ENCODE results near the gene OPRD1.

OPRD1 gene

GRCh38 chr1:28796352-28797211 lies 15.4 kb upstream of the OPRD1 start:
- Histone ChIP-seq H3K36me3 (ENCODE audit: control insufficient read depth in 2 of 2, insufficient read depth in 1 of 2, low read length in 2 of 2) (no peaks in the 10 kb centered on the region), H3K27ac (ENCODE audit: extremely low read depth, low read depth, low read length) (no peak overlapping the region), H3K4me1 (ENCODE audit: control insufficient read depth, insufficient read depth, low read length) (no peaks in the 10 kb centered on the region), H3K4me3 (ENCODE audit: low read depth, low read length) (no peak overlapping the region), H3K9me3 (ENCODE audit: control insufficient read depth, insufficient read depth, low read depth, low read length) (no peaks in the 10 kb centered on the region)
- TF ChIP-seq ZNF555 (tag by site-specific recombination; conservative IDR thresholded peaks at IDR 0.05), result no peak
- no peak for TF ChIP-seq ZNF155 (tag by site-specific recombination; IDR thresholded peaks at IDR 0.05)
- no peak for TF ChIP-seq KLF16 (tag by site-specific recombination; IDR thresholded peaks at IDR 0.05)
- TF ChIP-seq, protein P1, sequence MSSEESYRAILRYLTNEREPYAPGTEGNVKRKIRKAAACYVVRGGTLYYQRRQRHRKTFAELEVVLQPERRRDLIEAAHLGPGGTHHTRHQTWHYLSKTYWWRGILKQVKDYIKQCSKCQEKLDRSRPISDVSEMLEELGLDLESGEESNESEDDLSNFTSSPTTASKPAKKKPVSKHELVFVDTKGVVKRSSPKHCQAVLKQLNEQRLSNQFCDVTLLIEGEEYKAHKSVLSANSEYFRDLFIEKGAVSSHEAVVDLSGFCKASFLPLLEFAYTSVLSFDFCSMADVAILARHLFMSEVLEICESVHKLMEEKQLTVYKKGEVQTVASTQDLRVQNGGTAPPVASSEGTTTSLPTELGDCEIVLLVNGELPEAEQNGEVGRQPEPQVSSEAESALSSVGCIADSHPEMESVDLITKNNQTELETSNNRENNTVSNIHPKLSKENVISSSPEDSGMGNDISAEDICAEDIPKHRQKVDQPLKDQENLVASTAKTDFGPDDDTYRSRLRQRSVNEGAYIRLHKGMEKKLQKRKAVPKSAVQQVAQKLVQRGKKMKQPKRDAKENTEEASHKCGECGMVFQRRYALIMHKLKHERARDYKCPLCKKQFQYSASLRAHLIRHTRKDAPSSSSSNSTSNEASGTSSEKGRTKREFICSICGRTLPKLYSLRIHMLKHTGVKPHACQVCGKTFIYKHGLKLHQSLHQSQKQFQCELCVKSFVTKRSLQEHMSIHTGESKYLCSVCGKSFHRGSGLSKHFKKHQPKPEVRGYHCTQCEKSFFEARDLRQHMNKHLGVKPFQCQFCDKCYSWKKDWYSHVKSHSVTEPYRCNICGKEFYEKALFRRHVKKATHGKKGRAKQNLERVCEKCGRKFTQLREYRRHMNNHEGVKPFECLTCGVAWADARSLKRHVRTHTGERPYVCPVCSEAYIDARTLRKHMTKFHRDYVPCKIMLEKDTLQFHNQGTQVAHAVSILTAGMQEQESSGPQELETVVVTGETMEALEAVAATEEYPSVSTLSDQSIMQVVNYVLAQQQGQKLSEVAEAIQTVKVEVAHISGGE (tag by site-specific recombination; conservative IDR thresholded peaks at IDR 0.05; ENCODE audit: low read depth), result no peak
- TF ChIP-seq ZNF580 (tag by site-specific recombination; IDR thresholded peaks at IDR 0.05), result no peak
- TF ChIP-seq ZNF610 (tag by site-specific recombination; IDR thresholded peaks at IDR 0.05; ENCODE audit: borderline replicate concordance), result no peak
- no peak for TF ChIP-seq ZNF132 (tag by site-specific recombination; IDR thresholded peaks at IDR 0.05; ENCODE audit: borderline replicate concordance)
- TF ChIP-seq, protein P2, sequence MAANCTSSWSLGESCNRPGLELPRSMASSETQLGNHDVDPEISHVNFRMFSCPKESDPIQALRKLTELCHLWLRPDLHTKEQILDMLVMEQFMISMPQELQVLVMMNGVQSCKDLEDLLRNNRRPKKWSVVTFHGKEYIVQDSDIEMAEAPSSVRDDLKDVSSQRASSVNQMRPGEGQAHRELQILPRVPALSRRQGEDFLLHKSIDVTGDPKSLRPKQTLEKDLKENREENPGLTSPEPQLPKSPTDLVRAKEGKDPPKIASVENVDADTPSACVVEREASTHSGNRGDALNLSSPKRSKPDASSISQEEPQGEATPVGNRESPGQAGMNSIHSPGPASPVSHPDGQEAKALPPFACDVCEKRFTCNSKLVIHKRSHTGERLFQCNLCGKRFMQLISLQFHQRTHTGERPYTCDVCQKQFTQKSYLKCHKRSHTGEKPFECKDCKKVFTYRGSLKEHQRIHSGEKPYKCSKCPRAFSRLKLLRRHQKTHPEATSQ (tag by site-specific recombination; IDR thresholded peaks at IDR 0.05), result no peak
- no peak for TF ChIP-seq ZNF19 (tag by site-specific recombination; IDR thresholded peaks at IDR 0.05; ENCODE audit: low read depth)
- no peak for TF ChIP-seq PRDM1 (tag by site-specific recombination; IDR thresholded peaks at IDR 0.05)
- TF ChIP-seq, protein P3, sequence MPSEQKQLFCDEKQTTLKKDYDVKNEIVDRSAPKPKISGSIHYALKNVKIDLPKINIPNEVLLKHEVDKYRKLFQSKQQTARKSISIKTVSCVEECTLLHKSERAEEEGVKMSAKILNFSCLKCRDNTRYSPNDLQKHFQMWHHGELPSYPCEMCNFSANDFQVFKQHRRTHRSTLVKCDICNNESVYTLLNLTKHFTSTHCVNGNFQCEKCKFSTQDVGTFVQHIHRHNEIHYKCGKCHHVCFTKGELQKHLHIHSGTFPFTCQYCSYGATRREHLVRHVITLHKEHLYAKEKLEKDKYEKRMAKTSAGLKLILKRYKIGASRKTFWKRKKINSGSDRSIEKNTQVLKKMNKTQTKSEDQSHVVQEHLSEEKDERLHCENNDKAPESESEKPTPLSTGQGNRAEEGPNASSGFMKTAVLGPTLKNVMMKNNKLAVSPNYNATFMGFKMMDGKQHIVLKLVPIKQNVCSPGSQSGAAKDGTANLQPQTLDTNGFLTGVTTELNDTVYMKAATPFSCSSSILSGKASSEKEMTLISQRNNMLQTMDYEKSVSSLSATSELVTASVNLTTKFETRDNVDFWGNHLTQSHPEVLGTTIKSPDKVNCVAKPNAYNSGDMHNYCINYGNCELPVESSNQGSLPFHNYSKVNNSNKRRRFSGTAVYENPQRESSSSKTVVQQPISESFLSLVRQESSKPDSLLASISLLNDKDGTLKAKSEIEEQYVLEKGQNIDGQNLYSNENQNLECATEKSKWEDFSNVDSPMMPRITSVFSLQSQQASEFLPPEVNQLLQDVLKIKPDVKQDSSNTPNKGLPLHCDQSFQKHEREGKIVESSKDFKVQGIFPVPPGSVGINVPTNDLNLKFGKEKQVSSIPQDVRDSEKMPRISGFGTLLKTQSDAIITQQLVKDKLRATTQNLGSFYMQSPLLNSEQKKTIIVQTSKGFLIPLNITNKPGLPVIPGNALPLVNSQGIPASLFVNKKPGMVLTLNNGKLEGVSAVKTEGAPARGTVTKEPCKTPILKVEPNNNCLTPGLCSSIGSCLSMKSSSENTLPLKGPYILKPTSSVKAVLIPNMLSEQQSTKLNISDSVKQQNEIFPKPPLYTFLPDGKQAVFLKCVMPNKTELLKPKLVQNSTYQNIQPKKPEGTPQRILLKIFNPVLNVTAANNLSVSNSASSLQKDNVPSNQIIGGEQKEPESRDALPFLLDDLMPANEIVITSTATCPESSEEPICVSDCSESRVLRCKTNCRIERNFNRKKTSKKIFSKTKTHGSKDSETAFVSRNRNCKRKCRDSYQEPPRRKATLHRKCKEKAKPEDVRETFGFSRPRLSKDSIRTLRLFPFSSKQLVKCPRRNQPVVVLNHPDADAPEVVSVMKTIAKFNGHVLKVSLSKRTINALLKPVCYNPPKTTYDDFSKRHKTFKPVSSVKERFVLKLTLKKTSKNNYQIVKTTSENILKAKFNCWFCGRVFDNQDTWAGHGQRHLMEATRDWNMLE (tag by site-specific recombination; conservative IDR thresholded peaks at IDR 0.05; ENCODE audit: low read depth), result no peak
- no peak for TF ChIP-seq ZNF24 (tag by site-specific recombination; IDR thresholded peaks at IDR 0.05)
- no peak for TF ChIP-seq ZNF184 (tag by site-specific recombination; IDR thresholded peaks at IDR 0.05)
- no peak for TF ChIP-seq ZNF76 (tag by site-specific recombination; IDR thresholded peaks at IDR 0.05; ENCODE audit: borderline replicate concordance, low read depth)
- no peak for TF ChIP-seq YY1 (tag by site-specific recombination; IDR thresholded peaks at IDR 0.05)
- CTCF ChIA-PET, result interaction anchor here (0.6 to 1.7 kb wide), 5 partner anchors 9 to 85 kb away, joined by 3 to 10 read pairs (median 4); no protein-coding TSS in a partner anchor
- POLR2A ChIA-PET, result no interaction called here

Measured in HEK293 (cell line).